GM12878 (cell line): ENCODE measurements around the gene ATG10. TPM values are rescaled to one million over a fixed set of nuclear protein-coding genes. Genes with fewer than 3 reads are reported as not detected.

ENCODE experiments used
- ATAC-seq: fragments of 200-7000 bp; cut with Tn5 transposase; 3 replicates; pipeline ENCODE4 v1.9.1; 2020; ENCODE audit warnings: mild to moderate bottlenecking, moderate library complexity
- BruUV-seq: library from RNA; stranded (reverse); fragments of 400-500 nt; replicated peaks from 2 replicates; lab custom pipeline; 2021; lab: Mats Ljungman, UMichigan
- CTCF ChIA-PET: fragments of 300-600 bp; sonication (Branson Sonifier 250); formaldehyde crosslinking; extraction: SDS; loops from one replicate; lab custom pipeline; 2021; ENCODE audit warnings: inconsistent platforms; lab: Yijun Ruan, JAX
- POLR2A ChIA-PET: fragments of 350-600 bp; formaldehyde crosslinking; extraction: SDS; loops from one replicate; lab custom pipeline; 2021; ENCODE audit warnings: inconsistent platforms; lab: Charles Lee
- RAD21 ChIA-PET: fragments of 300-600 bp; sonication (Branson Sonifier 250); formaldehyde crosslinking; loops from one replicate; lab custom pipeline; 2023; ENCODE audit warnings: antibody characterized with exemption; ENCODE audit not compliant: unreplicated experiment; lab: Charles Lee
- SMC1A ChIA-PET: fragments of 300-600 bp; sonication (Branson Sonifier 250); formaldehyde crosslinking; loops from one replicate; lab custom pipeline; 2023; ENCODE audit not compliant: unreplicated experiment, uncharacterized antibody; lab: Charles Lee
- DNase-seq: peaks from one replicate; pipeline ENCODE4 v3.0.0-alpha.2; 2011; ENCODE audit warnings: low read depth, low spot score
- FAIRE-seq: peaks from 3 replicates; lab custom pipeline; 2011; peaks lifted over from hg19 to GRCh38; lab: Jason Lieb, UNC
- H2AFZ ChIP-seq: 2 replicates; pipeline ENCODE4 v1.6.0; 2011; ENCODE audit warnings: low read depth, low read length, control low read depth; ENCODE audit not compliant: control insufficient read depth
- H3K27ac ChIP-seq: 2 replicates; pipeline ENCODE4 v1.5.1; 2011; ENCODE audit warnings: control low read depth; ENCODE audit not compliant: control insufficient read depth, insufficient read depth
- H3K27me3 ChIP-seq, 2 experiments: replicated peaks in 1 of 2; 2 replicates each; pipeline versions ENCODE4 v1.6.0 to v1.6.1; 2011; ENCODE audit warnings: low read length in 1 of 2; ENCODE audit not compliant: control insufficient read depth in 2 of 2, insufficient read depth in 2 of 2
- H3K36me3 ChIP-seq, 2 experiments: 2 replicates each; pipeline ENCODE4 v1.5.1; 2011; ENCODE audit warnings: low read length in 1 of 2; ENCODE audit not compliant: control insufficient read depth in 2 of 2, insufficient read depth in 2 of 2
- H3K4me1 ChIP-seq: 2 replicates; pipeline ENCODE4 v1.6.1; 2011; ENCODE audit warnings: mild to moderate bottlenecking, low read length, moderate library complexity, mixed read lengths; ENCODE audit not compliant: control insufficient read depth, insufficient read depth
- H3K4me2 ChIP-seq: 2 replicates; pipeline ENCODE4 v1.6.0; 2011; ENCODE audit warnings: control low read depth; ENCODE audit not compliant: control insufficient read depth, insufficient read depth
- H3K4me3 ChIP-seq: fragments of 200-600 bp; sonication (generic); 2 replicates; pipeline ENCODE4 v1.5.1; 2016
- H3K79me2 ChIP-seq: 2 replicates; pipeline ENCODE4 v1.6.0; 2011; ENCODE audit warnings: low read length; ENCODE audit not compliant: control insufficient read depth, insufficient read depth
- H3K9ac ChIP-seq: 2 replicates; pipeline ENCODE4 v1.8.0; 2011; ENCODE audit warnings: low read length, control low read depth, mixed read lengths; ENCODE audit not compliant: control insufficient read depth, insufficient read depth
- H3K9me3 ChIP-seq: replicated peaks from 3 replicates; pipeline ENCODE4 v1.5.1; 2011; ENCODE audit warnings: mild to moderate bottlenecking, low read length; ENCODE audit not compliant: control insufficient read depth, insufficient read depth
- H4K20me1 ChIP-seq: 2 replicates; pipeline ENCODE4 v1.6.0; 2011; ENCODE audit not compliant: control insufficient read depth, insufficient read depth
- BMI1 ChIP-seq: fragments of 450-650 bp; IDR thresholded peaks from 2 replicates; pipeline ENCODE4 v1.6.1; 2016; ENCODE audit warnings: mild to moderate bottlenecking, moderate library complexity, borderline replicate concordance
- IKZF1 ChIP-seq: fragments of 450-650 bp; conservative IDR thresholded peaks from 2 replicates; pipeline ENCODE4 v1.6.1; 2017; ENCODE audit warnings: antibody characterized with exemption, mild to moderate bottlenecking
- PAX8 ChIP-seq: fragments of 450-650 bp; IDR thresholded peaks from 2 replicates; pipeline ENCODE4 v1.6.1; 2017; ENCODE audit warnings: mild to moderate bottlenecking, moderate library complexity
- TCF12 ChIP-seq: IDR thresholded peaks from 2 replicates; pipeline ENCODE4 v1.6.1; 2011; ENCODE audit warnings: low read depth, mild to moderate bottlenecking, low read length
- ZNF622 ChIP-seq: fragments of 450-650 bp; IDR thresholded peaks from 2 replicates; pipeline ENCODE4 v1.6.1; 2017; ENCODE audit warnings: mild to moderate bottlenecking, inconsistent platforms
- WGBS: methylation state at CpG from one replicate; pipeline ENCODE4 v1.1.6; 2016; ENCODE audit warnings: low lambda C conversion rate; ENCODE audit not compliant: insufficient replicate concordance, insufficient coverage; ENCODE audit errors: missing lambda C conversion rate; 5-methylcytosine and 5-hydroxymethylcytosine counted together
- in situ Hi-C: fragments of 300-500 bp; cut with MboI; formaldehyde crosslinking; loops from 9 replicates; pipeline ENCODE4 v1.14.3; 2018; ENCODE audit warnings: mixed read lengths
- intact Hi-C: fragments of 100-400 bp; cut with micrococcal nuclease; formaldehyde crosslinking; loops from one replicate; pipeline ENCODE4 v1.14.2; 2022; ENCODE audit not compliant: unreplicated experiment
- polyA plus RNA-seq, 11 experiments: library from polyadenylated mRNA; depleted of rRNA in 4 of 11; unstranded in 6 of 11; stranded (reverse) in 5 of 11; fragments of >200 nt; fragmentation: Nextera tagmentation in 4 of 11; fragmentation: Illumina TruSeq in 1 of 11; extraction: Ambion mirVana in 4 of 11; extraction: Trizol in 1 of 11; gene quantifications; 1 replicate in 1 of 11; 2 replicates in 10 of 11; pipeline versions ENCODE4 v1.2.1 to v1.2.3, GENCODE V29; 2011 to 2016; ENCODE audit warnings: inconsistent platforms in 2 of 11, missing spikeins in 2 of 11, low read depth in 1 of 11
- total RNA-seq, 4 experiments: library from RNA; depleted of rRNA in 3 of 4; stranded (reverse); fragments of >200 nt in 3 of 4; fragmentation: Illumina TruSeq in 1 of 4; extraction: Trizol in 1 of 4; gene quantifications; 2 replicates each; pipeline versions ENCODE4 v1.2.1 to v1.2.3, GENCODE V29; 2013 to 2021
- TF ChIP-seq, protein P1 (sequence below): fragments of 450-650 bp; conservative IDR thresholded peaks from 2 replicates; pipeline ENCODE4 v1.6.1; 2017; ENCODE audit warnings: mild to moderate bottlenecking, moderate library complexity
- TF ChIP-seq, protein P2 (sequence below): IDR thresholded peaks from 2 replicates; pipeline ENCODE4 v1.6.1; 2012; ENCODE audit warnings: low read depth, low read length, improper control_type of control experiment
- TF ChIP-seq, protein P3 (sequence below): fragments of 450-650 bp; IDR thresholded peaks from 2 replicates; pipeline ENCODE4 v1.6.1; 2017; ENCODE audit warnings: antibody characterized with exemption, mild to moderate bottlenecking, moderate library complexity
- TF ChIP-seq, protein P4 (sequence below): fragments of 450-650 bp; IDR thresholded peaks from 2 replicates; pipeline ENCODE4 v1.6.1; 2018; ENCODE audit warnings: mild to moderate bottlenecking, low read depth, moderate library complexity; ENCODE audit not compliant: partially characterized antibody
- TF ChIP-seq, protein P5 (sequence below): fragments of 150-350 bp; IDR thresholded peaks from 2 replicates; pipeline ENCODE4 v1.6.1; 2014; ENCODE audit warnings: mild to moderate bottlenecking, low read depth, low read length
- TF ChIP-seq, protein P6 (sequence below): IDR thresholded peaks from 2 replicates; pipeline ENCODE4 v1.6.1; 2012; ENCODE audit warnings: low read length, inconsistent platforms

ATG10 gene
- total and polyA plus RNA-seq, 10 of the 15 experiments (the other 5 are each of a cell fraction or from before 2014, with no cell fraction given) = 3.8 to 14.4 (median 6.5) TPM

DNA sequence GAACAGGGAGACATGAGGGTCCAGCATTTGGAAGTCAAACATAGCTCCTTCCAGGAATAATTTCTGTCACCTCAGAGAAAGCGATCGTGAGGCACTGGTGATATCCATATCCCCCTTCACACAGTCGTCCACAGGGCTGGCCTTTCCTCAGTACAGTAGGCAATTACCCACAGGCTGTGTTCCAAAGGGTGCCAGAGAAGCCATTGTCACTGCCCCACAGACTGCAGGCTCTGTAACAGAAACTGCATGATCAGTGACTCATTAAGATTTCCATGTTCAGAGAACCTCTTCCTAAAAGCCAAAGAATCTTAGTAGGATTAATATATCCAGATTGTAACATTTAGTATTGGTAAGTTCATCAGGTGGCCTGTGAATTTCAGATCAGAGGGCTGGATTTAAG, 178.7 kb downstream of the ATG10 start (continued):
- TF ChIP-seq, protein P1, sequence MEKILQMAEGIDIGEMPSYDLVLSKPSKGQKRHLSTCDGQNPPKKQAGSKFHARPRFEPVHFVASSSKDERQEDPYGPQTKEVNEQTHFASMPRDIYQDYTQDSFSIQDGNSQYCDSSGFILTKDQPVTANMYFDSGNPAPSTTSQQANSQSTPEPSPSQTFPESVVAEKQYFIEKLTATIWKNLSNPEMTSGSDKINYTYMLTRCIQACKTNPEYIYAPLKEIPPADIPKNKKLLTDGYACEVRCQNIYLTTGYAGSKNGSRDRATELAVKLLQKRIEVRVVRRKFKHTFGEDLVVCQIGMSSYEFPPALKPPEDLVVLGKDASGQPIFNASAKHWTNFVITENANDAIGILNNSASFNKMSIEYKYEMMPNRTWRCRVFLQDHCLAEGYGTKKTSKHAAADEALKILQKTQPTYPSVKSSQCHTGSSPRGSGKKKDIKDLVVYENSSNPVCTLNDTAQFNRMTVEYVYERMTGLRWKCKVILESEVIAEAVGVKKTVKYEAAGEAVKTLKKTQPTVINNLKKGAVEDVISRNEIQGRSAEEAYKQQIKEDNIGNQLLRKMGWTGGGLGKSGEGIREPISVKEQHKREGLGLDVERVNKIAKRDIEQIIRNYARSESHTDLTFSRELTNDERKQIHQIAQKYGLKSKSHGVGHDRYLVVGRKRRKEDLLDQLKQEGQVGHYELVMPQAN = no peak
- TF ChIP-seq ZNF622 = no peak
- TF ChIP-seq, all 136 proteins: peak for 0

DNA sequence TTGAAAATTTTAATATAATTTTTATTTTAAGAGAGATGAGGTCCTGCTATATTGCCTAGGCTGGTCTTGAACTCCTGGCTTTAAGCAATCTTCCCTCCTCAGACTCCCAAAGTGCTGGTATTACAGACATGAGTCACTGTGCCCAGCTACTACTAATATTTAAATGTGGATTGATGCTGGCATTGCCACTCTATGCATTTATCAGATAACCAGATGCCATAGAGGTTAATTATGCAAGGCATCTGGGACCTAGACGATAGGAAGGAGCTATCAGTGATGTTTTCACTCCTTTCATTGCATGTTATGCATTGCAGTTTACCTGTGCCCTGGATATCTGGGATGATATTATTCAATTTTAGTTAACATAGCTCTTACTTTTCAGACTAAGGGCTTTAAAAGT, 179.4 kb downstream of the ATG10 start:
- Histone ChIP-seq H3K27ac (no peak overlapping the region), H3K4me1 (no peaks in the 10 kb centered on the region), H3K36me3 (no peaks in the 10 kb centered on the region), H4K20me1 (no peaks in the 10 kb centered on the region), H3K79me2 (no peaks in the 10 kb centered on the region), H3K9ac (no peak overlapping the region), H3K9me3 (no peaks in the 10 kb centered on the region), H3K4me3 (no peak overlapping the region), H2AFZ (no peak overlapping the region), H3K4me2 (no peak overlapping the region), H3K27me3 (no peaks in the 10 kb centered on the region)
- intact Hi-C loops (no loop called here), in situ Hi-C loops (no loop called here)
- ChIA-PET POLR2A (interaction anchor here (0.6 to 0.9 kb wide), 2 partner anchors 73 to 254 kb away, joined by 3 to 5 read pairs; no protein-coding TSS in a partner anchor), SMC1A (interaction anchor here (0.8 to 2.0 kb wide), 4 partner anchors 9 to 45 kb away, joined by 3 to 8 read pairs (median 4); no protein-coding TSS in a partner anchor), CTCF (interaction anchor here (0.7 to 2.2 kb wide), 2 partner anchors 14 to 294 kb away, joined by 3 to 7 read pairs; no protein-coding TSS in a partner anchor), RAD21 (interaction anchor here (2.0 kb wide), 1 partner anchor 14 kb away, joined by 8 read pairs; no protein-coding TSS in a partner anchor)
- FAIRE-seq (no peak), ATAC-seq (no peak), DNase-seq (no peak)
- BruUV-seq = no TSS peak
- 91% methylated on average over 1 of the region's 1 CpG for WGBS
- TF ChIP-seq IKZF1 (no peak), BMI1 (no peak), PAX8 (no peak), TCF12 (no peak)
- TF ChIP-seq, protein P2, sequence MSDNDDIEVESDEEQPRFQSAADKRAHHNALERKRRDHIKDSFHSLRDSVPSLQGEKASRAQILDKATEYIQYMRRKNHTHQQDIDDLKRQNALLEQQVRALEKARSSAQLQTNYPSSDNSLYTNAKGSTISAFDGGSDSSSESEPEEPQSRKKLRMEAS = no peak
- TF ChIP-seq, protein P3, sequence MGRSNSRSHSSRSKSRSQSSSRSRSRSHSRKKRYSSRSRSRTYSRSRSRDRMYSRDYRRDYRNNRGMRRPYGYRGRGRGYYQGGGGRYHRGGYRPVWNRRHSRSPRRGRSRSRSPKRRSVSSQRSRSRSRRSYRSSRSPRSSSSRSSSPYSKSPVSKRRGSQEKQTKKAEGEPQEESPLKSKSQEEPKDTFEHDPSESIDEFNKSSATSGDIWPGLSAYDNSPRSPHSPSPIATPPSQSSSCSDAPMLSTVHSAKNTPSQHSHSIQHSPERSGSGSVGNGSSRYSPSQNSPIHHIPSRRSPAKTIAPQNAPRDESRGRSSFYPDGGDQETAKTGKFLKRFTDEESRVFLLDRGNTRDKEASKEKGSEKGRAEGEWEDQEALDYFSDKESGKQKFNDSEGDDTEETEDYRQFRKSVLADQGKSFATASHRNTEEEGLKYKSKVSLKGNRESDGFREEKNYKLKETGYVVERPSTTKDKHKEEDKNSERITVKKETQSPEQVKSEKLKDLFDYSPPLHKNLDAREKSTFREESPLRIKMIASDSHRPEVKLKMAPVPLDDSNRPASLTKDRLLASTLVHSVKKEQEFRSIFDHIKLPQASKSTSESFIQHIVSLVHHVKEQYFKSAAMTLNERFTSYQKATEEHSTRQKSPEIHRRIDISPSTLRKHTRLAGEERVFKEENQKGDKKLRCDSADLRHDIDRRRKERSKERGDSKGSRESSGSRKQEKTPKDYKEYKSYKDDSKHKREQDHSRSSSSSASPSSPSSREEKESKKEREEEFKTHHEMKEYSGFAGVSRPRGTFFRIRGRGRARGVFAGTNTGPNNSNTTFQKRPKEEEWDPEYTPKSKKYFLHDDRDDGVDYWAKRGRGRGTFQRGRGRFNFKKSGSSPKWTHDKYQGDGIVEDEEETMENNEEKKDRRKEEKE = no peak
- TF ChIP-seq, protein P4, sequence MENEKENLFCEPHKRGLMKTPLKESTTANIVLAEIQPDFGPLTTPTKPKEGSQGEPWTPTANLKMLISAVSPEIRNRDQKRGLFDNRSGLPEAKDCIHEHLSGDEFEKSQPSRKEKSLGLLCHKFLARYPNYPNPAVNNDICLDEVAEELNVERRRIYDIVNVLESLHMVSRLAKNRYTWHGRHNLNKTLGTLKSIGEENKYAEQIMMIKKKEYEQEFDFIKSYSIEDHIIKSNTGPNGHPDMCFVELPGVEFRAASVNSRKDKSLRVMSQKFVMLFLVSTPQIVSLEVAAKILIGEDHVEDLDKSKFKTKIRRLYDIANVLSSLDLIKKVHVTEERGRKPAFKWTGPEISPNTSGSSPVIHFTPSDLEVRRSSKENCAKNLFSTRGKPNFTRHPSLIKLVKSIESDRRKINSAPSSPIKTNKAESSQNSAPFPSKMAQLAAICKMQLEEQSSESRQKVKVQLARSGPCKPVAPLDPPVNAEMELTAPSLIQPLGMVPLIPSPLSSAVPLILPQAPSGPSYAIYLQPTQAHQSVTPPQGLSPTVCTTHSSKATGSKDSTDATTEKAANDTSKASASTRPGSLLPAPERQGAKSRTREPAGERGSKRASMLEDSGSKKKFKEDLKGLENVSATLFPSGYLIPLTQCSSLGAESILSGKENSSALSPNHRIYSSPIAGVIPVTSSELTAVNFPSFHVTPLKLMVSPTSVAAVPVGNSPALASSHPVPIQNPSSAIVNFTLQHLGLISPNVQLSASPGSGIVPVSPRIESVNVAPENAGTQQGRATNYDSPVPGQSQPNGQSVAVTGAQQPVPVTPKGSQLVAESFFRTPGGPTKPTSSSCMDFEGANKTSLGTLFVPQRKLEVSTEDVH = no peak
- TF ChIP-seq, protein P5, sequence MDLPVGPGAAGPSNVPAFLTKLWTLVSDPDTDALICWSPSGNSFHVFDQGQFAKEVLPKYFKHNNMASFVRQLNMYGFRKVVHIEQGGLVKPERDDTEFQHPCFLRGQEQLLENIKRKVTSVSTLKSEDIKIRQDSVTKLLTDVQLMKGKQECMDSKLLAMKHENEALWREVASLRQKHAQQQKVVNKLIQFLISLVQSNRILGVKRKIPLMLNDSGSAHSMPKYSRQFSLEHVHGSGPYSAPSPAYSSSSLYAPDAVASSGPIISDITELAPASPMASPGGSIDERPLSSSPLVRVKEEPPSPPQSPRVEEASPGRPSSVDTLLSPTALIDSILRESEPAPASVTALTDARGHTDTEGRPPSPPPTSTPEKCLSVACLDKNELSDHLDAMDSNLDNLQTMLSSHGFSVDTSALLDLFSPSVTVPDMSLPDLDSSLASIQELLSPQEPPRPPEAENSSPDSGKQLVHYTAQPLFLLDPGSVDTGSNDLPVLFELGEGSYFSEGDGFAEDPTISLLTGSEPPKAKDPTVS = no peak
- TF ChIP-seq, protein P6, sequence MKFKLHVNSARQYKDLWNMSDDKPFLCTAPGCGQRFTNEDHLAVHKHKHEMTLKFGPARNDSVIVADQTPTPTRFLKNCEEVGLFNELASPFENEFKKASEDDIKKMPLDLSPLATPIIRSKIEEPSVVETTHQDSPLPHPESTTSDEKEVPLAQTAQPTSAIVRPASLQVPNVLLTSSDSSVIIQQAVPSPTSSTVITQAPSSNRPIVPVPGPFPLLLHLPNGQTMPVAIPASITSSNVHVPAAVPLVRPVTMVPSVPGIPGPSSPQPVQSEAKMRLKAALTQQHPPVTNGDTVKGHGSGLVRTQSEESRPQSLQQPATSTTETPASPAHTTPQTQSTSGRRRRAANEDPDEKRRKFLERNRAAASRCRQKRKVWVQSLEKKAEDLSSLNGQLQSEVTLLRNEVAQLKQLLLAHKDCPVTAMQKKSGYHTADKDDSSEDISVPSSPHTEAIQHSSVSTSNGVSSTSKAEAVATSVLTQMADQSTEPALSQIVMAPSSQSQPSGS = no peak
